Kidney (tissue), 14 donors: ENCODE measurements around the gene CASP9. TPM values are rescaled to one million over a fixed set of nuclear protein-coding genes. Genes with fewer than 3 reads are reported as not detected.

Experiments used
- DNase-seq, 5 donors: peaks; one replicate each; pipeline ENCODE4 v3.0.0-alpha.2; 2013 to 2020
- FAIRE-seq: peaks from 2 replicates; lab custom pipeline; 2012; peaks lifted over from hg19 to GRCh38; lab: Jason Lieb, UNC
- H3K27ac ChIP-seq, 2 donors: one replicate each; pipeline ENCODE4 v1.7.0; 2013; ENCODE audit warnings: low read depth in 2 of 2, low read length in 2 of 2, inconsistent platforms in 1 of 2
- H3K27me3 ChIP-seq: one replicate; pipeline ENCODE4 v1.7.1; 2013; ENCODE audit warnings: low read length, inconsistent platforms; ENCODE audit not compliant: control insufficient read depth, insufficient read depth
- H3K36me3 ChIP-seq, 3 donors: one replicate each; pipeline versions ENCODE4 v1.7.0 to v1.7.1; 2013; ENCODE audit warnings: low read length in 3 of 3, control low read depth in 1 of 3, inconsistent platforms in 1 of 3; ENCODE audit not compliant: insufficient read depth in 3 of 3, control insufficient read depth in 2 of 3
- H3K4me1 ChIP-seq, 3 donors: one replicate each; pipeline versions ENCODE4 v1.7.0 to v1.7.1; 2013; ENCODE audit warnings: low read length in 3 of 3, inconsistent platforms in 1 of 3, low read depth in 1 of 3; ENCODE audit not compliant: control insufficient read depth in 2 of 3, insufficient read depth in 2 of 3
- H3K4me3 ChIP-seq, 3 donors: one replicate each; pipeline versions ENCODE4 v1.7.0 to v1.8.1; 2013; ENCODE audit warnings: low read length in 3 of 3, control low read depth in 1 of 3, inconsistent platforms in 1 of 3
- H3K9ac ChIP-seq, 3 donors: one replicate each; pipeline versions ENCODE4 v1.7.0 to v1.7.1; 2013; ENCODE audit warnings: low read length in 3 of 3, control low read depth in 1 of 3, inconsistent platforms in 1 of 3
- H3K9me3 ChIP-seq, 3 donors: one replicate each; pipeline versions ENCODE4 v1.7.0 to v1.7.1; 2013; ENCODE audit warnings: low read length in 3 of 3, control low read depth in 1 of 3, inconsistent platforms in 1 of 3; ENCODE audit not compliant: control insufficient read depth in 2 of 3, insufficient read depth in 1 of 3
- CTCF ChIP-seq: IDR thresholded peaks from 3 replicates; pipeline ENCODE4 v1.5.1; 2012; ENCODE audit warnings: mild to moderate bottlenecking, moderate library complexity, borderline replicate concordance; ENCODE audit not compliant: insufficient read depth; ENCODE audit errors: extremely low read depth
- intact Hi-C: fragments of 100-400 bp; cut with DNase I; formaldehyde crosslinking; loops from one replicate; pipeline ENCODE4 v1.11.1; 2022
- polyA plus RNA-seq: library from polyadenylated mRNA; stranded (reverse); fragments of 350-450 nt; fragmentation: Illumina TruSeq; extraction: RNeasy Lipid Tissue Mini Kit (QIAGEN cat#74804); gene quantifications from one replicate; pipeline ENCODE4 v1.2.3, GENCODE V29; 2014; ENCODE audit warnings: low read depth, low replicate concordance; ENCODE audit not compliant: insufficient read depth
- total RNA-seq: library from RNA; stranded (reverse); fragmentation: NEBNext Ultra II Directional; extraction: Animal tissue kit (Norgen Biotek cat#: 25700); gene quantifications from one replicate; pipeline ENCODE4 v1.2.1, GENCODE V29; 2021
- donor health status: control.
- donor health status: control.
- donor health status: control.
- donor health status: control.
- donor health status: control.
- donor health status: DM: yes; HTN: yes; CAD: no.
- donor health status: Normal renal cell carcinoma (clear cell type).

The CASP9 gene
- total and polyA plus RNA-seq, 2 donors from 2014 or later, result 18.2 to 20.1 TPM

DNA sequence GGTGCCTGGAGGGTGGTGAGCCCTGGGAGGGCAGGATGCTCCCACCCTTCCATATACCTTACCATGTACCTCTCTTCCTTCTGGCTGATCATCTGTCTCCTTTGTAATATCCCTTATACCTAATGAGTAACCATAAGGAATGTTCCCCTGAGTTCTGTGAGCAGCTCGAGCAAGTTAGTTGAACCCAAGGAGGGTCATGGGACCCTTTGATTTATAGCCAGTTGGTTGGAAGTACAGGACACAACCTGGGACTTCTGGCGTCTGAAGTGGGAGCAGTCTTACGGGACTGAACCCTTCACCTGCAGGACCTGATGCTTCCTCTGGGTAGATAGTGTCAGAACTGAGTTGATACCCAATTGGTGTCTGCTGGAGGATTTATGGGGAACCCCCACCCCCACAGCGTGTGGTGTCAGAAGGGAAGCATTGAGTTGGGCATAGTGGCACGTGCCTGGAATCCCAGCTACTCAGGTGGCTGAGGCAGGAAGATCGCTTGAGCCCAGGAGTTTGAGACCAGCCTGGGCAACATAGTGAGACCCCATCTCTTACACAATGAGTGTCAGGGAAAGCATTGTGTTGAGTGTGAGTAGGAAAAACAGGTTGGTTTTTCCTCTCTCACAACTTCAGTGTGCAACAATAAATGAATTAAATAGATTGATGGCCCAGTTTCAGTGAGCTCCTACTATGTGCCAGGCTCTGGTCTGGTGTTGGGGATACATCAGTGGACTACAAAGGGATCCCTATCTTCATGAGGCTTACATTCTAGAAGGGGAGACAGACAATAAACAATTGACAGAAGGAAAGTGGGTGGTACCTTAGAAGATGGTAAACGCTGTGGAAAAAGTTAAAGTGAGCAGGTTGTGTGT lies 18.6 kb upstream of the CASP9 start:
- Histone ChIP-seq H3K27me3 (no peaks in the 10 kb centered on the region), H3K9ac (no peak overlapping the region), H3K36me3 (peaks cover 9 to 42% (median 27%) of the 10 kb centered on the region in 3 donors), H3K9me3 (no peaks in the 10 kb centered on the region), H3K4me1 (no peaks in the 10 kb centered on the region), H3K27ac (no peak overlapping the region), H3K4me3 (no peak overlapping the region)
- intact Hi-C loops, result no loop called here
- DNase-seq, result peak in 3 of 5 donors; percentile 16 to 62 (median 55)
- TF ChIP-seq CTCF, result no peak
- no peak for FAIRE-seq

GRCh38 chr1:15541231-15541792 lies 17.3 kb upstream of the CASP9 start:
- FAIRE-seq, result no peak
- no peak for TF ChIP-seq CTCF
- H3K4me3 ChIP-seq, result no peak overlapping the region
- H3K9ac ChIP-seq, result no peak overlapping the region
- no peak overlapping the region for H3K27ac ChIP-seq
- H3K36me3 ChIP-seq, result peaks cover 8 to 43% (median 25%) of the 10 kb centered on the region in 3 donors
- DNase-seq, result no peak
- H3K9me3 ChIP-seq, result no peaks in the 10 kb centered on the region
- intact Hi-C loops, result no loop called here
- no peaks in the 10 kb centered on the region for H3K4me1 ChIP-seq
- H3K27me3 ChIP-seq, result no peaks in the 10 kb centered on the region

DNA sequence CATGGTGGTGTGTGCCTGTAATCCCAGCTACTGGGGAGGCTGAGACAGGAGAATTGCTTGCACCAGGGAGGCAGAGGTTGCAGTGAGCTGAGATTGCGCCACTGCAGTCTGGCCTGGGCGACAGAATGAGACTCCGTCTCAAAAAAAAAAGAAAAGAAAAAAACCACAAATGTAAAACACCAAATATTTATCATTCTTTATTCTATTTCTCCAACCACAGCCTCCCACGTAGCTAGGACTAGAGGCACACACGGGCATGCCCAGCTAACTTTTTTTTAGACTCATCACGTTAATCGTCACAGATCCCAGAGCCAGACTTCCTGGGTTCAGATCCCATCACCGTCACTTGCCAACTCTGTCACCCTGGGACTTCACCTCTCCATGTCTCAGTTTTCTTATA lies 16.2 kb upstream of the CASP9 start:
- intact Hi-C loops, result no loop called here
- no peak for FAIRE-seq

More for the DNA sequence above, 16.2 kb upstream of the CASP9 start:
- no peaks in the 10 kb centered on the region for H3K9me3 ChIP-seq
- H3K4me1 ChIP-seq, result no peaks in the 10 kb centered on the region
- peaks cover 8 to 44% (median 26%) of the 10 kb centered on the region in 3 donors for H3K36me3 ChIP-seq
- no peaks in the 10 kb centered on the region for H3K27me3 ChIP-seq
- no peak for DNase-seq
- H3K4me3 ChIP-seq, result no peak overlapping the region
- H3K27ac ChIP-seq, result no peak overlapping the region
- H3K9ac ChIP-seq, result no peak overlapping the region
- no peak for TF ChIP-seq CTCF
